BJ (cell line): ENCODE data around the gene AGBL4. TPM values are rescaled to one million over a fixed set of nuclear protein-coding genes. Genes with fewer than 3 reads are reported as not detected.

Experiments used
- CTCF ChIA-PET: fragments of 350-600 bp; formaldehyde crosslinking; extraction: SDS; loops from one replicate; lab custom pipeline; 2021; ENCODE audit warnings: antibody characterized with exemption, inconsistent platforms; lab: Yijun Ruan, JAX
- POLR2A ChIA-PET: fragments of 300-600 bp; sonication (Branson Sonifier 250); formaldehyde crosslinking; extraction: SDS; loops from one replicate; lab custom pipeline; 2021; ENCODE audit warnings: antibody characterized with exemption; lab: Charles Lee
- DNase-seq: peaks from one replicate; pipeline ENCODE4 v3.0.0-alpha.2; 2011; ENCODE audit warnings: low read depth
- H3K27me3 ChIP-seq: 2 replicates; pipeline ENCODE4 v1.6.0; 2011; ENCODE audit warnings: low read length; ENCODE audit not compliant: control insufficient read depth, insufficient read depth
- H3K36me3 ChIP-seq: 2 replicates; pipeline ENCODE4 v1.5.1; 2011; ENCODE audit warnings: low read length; ENCODE audit not compliant: control insufficient read depth, insufficient read depth
- H3K4me3 ChIP-seq: 2 replicates; pipeline ENCODE4 v1.5.1; 2011; ENCODE audit warnings: low read depth, mild to moderate bottlenecking, control low read depth, low read length
- polyA plus RNA-seq: library from polyadenylated mRNA; depleted of rRNA; stranded (reverse); fragments of >200 nt; gene quantifications from 2 replicates; pipeline ENCODE4 v1.2.3, GENCODE V29; 2011
- TF ChIP-seq, protein P1 (sequence below): IDR thresholded peaks from 2 replicates; pipeline ENCODE4 v1.5.1; 2011; ENCODE audit warnings: low read depth, mild to moderate bottlenecking, control low read depth, inconsistent platforms, low read length, moderate library complexity; ENCODE audit not compliant: insufficient read depth

The AGBL4 gene
- polyA plus RNA-seq, 1 experiment: not detected

DNA sequence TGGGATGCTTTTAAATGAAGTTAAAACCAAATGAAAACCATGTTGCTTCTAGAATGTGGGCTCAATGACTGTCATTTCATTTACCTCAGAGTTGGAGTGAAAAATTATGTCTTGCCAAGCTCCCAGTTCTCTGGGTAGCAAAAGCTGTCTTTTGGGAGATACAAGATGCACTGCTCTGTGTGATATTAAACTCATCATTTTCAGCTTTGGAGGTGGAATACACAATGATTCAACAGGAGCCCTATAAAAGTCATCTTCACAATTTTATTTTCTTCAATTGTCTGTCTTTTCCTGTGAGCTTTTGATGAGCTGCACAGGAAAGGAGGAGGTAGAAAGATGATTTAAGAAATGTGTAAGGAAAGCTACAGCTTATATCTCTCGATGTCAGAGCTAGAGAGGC is 1431.4 kb downstream of the AGBL4 start:
- no peak for DNase-seq
- TF ChIP-seq, protein P1, sequence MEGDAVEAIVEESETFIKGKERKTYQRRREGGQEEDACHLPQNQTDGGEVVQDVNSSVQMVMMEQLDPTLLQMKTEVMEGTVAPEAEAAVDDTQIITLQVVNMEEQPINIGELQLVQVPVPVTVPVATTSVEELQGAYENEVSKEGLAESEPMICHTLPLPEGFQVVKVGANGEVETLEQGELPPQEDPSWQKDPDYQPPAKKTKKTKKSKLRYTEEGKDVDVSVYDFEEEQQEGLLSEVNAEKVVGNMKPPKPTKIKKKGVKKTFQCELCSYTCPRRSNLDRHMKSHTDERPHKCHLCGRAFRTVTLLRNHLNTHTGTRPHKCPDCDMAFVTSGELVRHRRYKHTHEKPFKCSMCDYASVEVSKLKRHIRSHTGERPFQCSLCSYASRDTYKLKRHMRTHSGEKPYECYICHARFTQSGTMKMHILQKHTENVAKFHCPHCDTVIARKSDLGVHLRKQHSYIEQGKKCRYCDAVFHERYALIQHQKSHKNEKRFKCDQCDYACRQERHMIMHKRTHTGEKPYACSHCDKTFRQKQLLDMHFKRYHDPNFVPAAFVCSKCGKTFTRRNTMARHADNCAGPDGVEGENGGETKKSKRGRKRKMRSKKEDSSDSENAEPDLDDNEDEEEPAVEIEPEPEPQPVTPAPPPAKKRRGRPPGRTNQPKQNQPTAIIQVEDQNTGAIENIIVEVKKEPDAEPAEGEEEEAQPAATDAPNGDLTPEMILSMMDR: no peak
- no peaks in the 10 kb centered on the region for H3K27me3 ChIP-seq
- CTCF ChIA-PET: interaction anchor here (0.6 to 0.9 kb wide), 3 partner anchors 9 to 107 kb away, joined by 3 to 4 read pairs (median 4); no protein-coding TSS in a partner anchor
- H3K4me3 ChIP-seq: no peak overlapping the region
- H3K36me3 ChIP-seq: no peaks in the 10 kb centered on the region
- POLR2A ChIA-PET: interaction anchor here (0.5 kb wide), 1 partner anchor 1472 kb away, joined by 4 read pairs; no protein-coding TSS in a partner anchor

DNA sequence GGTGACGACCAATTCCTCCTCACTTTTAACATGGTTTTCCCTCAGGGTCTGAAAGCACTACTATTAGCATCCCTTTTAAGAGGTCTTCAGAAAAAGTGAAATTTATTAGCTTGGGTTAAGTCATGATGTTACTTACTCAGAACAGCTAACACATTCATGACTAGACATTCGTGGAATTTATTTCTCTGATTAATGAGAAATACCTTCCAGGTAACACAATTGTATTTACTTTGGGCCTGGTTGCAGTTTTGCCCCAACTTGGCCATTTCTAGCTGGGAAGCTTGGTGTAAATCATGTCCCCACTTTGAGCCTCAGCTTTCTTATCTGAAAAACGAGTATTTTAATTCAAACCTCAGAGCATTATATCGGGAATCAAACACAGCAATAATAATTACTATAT is 1432.6 kb downstream of the AGBL4 start:
- Histone ChIP-seq H3K36me3 (no peaks in the 10 kb centered on the region), H3K4me3 (no peak overlapping the region), H3K27me3 (no peaks in the 10 kb centered on the region)
- ChIA-PET CTCF (interaction anchor here (1.3 to 1.5 kb wide), 2 partner anchors 10 to 20 kb away, joined by 4 to 5 read pairs; no protein-coding TSS in a partner anchor), POLR2A (no interaction called here)
- DNase-seq: no peak
- TF ChIP-seq, protein P1: no peak

DNA sequence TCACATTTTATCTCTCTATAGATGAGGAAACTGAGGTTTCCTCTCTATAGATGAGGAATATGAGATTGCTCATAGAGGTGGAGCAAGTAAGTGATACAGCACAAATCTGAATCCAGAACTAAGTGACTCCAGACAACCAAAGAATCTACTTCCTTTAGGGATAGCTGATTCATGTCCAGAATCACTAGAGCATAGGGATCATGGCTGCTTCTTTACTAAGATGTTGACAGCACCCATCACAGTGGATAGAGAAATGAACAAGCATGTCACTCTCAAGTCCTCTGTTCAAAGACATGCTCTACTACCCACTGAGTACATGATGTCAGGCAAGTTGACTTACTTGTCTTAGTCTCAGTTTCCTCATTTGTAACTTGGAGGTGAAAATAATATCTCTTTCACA is 1435.7 kb downstream of the AGBL4 start:
- Histone ChIP-seq H3K36me3 (no peaks in the 10 kb centered on the region), H3K27me3 (no peaks in the 10 kb centered on the region), H3K4me3 (no peak overlapping the region)
- TF ChIP-seq, protein P1: no peak
- POLR2A ChIA-PET: no interaction called here
- CTCF ChIA-PET: no interaction called here
- DNase-seq: no peak

DNA sequence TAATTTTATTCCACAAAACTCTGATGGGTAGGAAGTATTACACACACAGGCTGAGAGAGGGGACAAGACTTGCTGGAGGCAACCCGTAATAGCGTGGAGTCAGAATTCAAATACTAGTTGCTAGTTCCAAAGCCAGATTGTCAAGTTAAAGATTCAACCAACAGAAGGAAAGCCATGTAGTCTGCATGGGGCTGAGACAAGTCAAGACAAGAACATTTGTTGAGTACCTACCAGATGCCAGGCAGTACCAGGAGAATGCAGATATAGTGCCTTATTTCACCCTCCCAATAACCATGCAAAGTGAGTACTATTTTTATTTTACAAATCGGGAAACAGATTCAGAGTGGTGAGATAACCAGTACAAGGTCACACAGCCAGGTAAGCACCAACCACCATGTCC is 1441.3 kb downstream of the AGBL4 start:
- Histone ChIP-seq H3K27me3 (no peaks in the 10 kb centered on the region), H3K36me3 (no peaks in the 10 kb centered on the region), H3K4me3 (no peak overlapping the region)
- ChIA-PET CTCF (interaction anchor here (0.9 kb wide), 1 partner anchor 10 kb away, joined by 3 read pairs; no protein-coding TSS in a partner anchor), POLR2A (no interaction called here)
- DNase-seq: no peak
- TF ChIP-seq, protein P1: no peak

DNA sequence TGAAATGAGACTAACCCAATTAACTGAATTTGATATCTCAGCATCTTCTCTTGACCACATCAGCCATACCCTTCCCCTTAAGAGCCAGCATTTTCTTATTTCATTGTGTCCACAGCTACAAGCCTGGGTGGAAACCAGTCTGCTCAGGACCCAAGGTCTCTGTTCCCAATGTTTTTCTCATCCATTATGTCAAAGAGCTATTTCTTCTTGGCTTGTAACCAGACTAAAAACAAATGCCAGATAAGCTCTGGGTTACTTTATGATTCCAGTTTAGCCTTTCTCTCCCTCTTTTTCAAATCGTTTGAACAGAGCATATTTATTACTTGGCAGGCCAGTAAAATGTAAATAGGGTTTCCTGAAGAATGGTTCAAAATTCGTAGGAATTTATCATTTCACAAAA is 1442.5 kb downstream of the AGBL4 start:
- TF ChIP-seq, protein P1: no peak
- ChIA-PET CTCF (interaction anchor here (0.8 to 1.1 kb wide), 2 partner anchors 10 kb away, joined by 3 to 5 read pairs; no protein-coding TSS in a partner anchor), POLR2A (no interaction called here)
- H3K36me3 ChIP-seq: no peaks in the 10 kb centered on the region
- H3K4me3 ChIP-seq: no peak overlapping the region
- H3K27me3 ChIP-seq: no peaks in the 10 kb centered on the region
- no peak for DNase-seq
